SH-SY5Y (cell line): ENCODE measurements around the gene RYR3.

Experiments used
- GATA2 ChIP-seq: IDR thresholded peaks from 2 replicates; pipeline ENCODE4 v1.6.1; 2011; ENCODE audit warnings: mild to moderate bottlenecking, low read depth, low read length
- GATA3 ChIP-seq: IDR thresholded peaks from 2 replicates; pipeline ENCODE4 v1.6.1; 2011; ENCODE audit warnings: low read depth, mild to moderate bottlenecking, low read length, moderate library complexity

The RYR3 gene

GRCh38 chr15:33304924-33305323 is 5.8 kb upstream of the RYR3 start:
- TF ChIP-seq GATA3 (no peak), GATA2 (no peak)

DNA sequence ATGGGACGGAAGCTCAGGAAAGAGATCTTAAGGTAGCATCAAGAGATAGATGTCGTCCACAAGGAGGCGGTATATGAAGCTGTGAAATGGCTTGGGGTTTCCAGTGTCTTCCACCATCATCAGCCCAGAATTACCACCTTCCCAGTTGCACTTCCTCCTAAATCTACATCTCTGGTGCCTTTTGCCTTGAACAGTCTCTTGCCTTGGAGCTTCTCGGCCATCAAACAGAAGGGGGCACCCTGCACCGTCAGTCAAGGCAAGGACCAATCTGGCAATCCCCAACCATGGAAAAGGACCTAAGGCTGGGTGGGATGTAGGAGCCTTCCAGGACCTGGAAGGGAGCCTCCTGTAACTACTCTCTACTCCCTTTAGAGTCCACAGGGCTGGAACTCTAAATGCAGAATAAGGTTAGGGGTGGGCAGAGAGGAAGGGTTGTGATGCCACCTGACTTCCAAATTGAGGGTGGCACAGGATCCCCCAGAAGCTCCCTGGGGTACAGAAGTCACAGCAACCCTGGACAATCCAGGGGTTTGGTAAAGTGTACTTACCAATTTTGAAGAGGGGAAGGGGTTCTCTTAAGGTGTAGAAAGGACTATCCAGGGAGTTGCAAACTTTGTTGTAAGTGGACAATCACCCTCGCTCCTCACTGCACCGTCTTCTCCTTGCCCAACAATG is 1.0 kb upstream of the RYR3 start:
- TF ChIP-seq GATA2 (no peak), GATA3 (no peak)

GRCh38 chr15:33311312-33311971 is 675 bp downstream of the RYR3 start:
- TF ChIP-seq GATA3 (no peak), GATA2 (no peak)

- TF ChIP-seq GATA2 (no peak), GATA3 (no peak)
Observed at GRCh38 chr15:33313491-33313890, 2.7 kb downstream of the RYR3 start.

DNA sequence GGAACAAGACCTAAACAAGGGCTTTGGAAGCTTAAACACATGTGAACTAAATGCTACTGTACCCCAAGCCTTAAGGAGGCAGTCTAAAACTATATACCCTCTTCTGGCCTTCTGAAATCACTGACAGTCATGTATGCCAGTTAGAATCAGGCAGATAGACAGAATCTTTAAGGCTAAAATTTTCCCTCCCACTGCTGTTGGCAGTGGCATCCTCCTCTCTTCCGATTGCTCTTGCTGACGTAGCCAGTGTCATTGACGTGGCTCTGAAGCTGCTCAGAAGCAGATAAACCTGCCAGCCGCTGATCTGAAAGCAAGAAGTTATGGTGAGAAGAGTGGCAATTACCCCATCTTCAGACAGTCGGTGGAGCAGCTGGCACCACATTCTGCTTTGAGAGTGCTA is 3.3 kb downstream of the RYR3 start:
- no peak for TF ChIP-seq GATA3
- no peak for TF ChIP-seq GATA2

- TF ChIP-seq GATA2 (no peak), GATA3 (no peak)
Observed at GRCh38 chr15:33315044-33315443, 4.3 kb downstream of the RYR3 start.

- TF ChIP-seq GATA2, result no peak
- TF ChIP-seq GATA3, result no peak
Observed at GRCh38 chr15:33317896-33318295, 7.1 kb downstream of the RYR3 start.

GRCh38 chr15:33320017-33320416 is 9.2 kb downstream of the RYR3 start:
- TF ChIP-seq GATA3 (no peak), GATA2 (no peak)

GRCh38 chr15:33322091-33322490 is 11.3 kb downstream of the RYR3 start:
- TF ChIP-seq GATA2 (no peak), GATA3 (no peak)

DNA sequence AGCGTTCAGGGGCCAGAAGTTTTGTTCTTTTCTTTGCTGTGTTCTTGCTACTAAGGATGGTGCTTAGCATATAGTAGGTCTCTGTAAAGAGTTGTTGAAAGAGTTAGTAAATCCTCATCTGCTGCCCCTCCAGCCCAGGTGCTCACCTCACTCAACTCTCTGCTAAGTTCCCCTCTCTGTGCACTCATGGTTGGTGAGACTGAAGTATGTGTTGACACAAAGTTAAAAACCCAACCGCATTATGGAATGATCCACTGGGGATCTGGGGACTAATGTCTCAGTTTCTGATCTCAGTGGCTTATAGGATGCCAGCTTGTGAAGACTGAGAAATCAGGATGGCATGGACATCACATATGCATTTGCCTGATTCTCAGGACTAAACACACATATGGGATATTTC is 13.8 kb downstream of the RYR3 start:
- no peak for TF ChIP-seq GATA2

- TF ChIP-seq GATA2 (no peak), GATA3 (no peak)
Observed at GRCh38 chr15:33326908-33327307, 16.1 kb downstream of the RYR3 start.

GRCh38 chr15:33328106-33328505 is 17.3 kb downstream of the RYR3 start:
- TF ChIP-seq GATA3, result no peak
- TF ChIP-seq GATA2, result no peak

GRCh38 chr15:33329457-33329856 is 18.7 kb downstream of the RYR3 start:
- TF ChIP-seq GATA3 (no peak), GATA2 (no peak)

GRCh38 chr15:33330931-33331330 is 20.2 kb downstream of the RYR3 start:
- no peak for TF ChIP-seq GATA3
- no peak for TF ChIP-seq GATA2

GRCh38 chr15:33341953-33342352 is 31.2 kb downstream of the RYR3 start:
- TF ChIP-seq GATA2, result no peak
- TF ChIP-seq GATA3, result no peak
